Activated gamma-delta T cell (primary cell): ENCODE data around the gene CDK5RAP3.
A peak's percentile ranks its signal among the peaks of the same experiment; 100 is the strongest.

Experiments used
- DNase-seq: peaks from one replicate; lab custom pipeline; 2025; lab: John Stamatoyannopoulos, UW

The CDK5RAP3 gene

DNA sequence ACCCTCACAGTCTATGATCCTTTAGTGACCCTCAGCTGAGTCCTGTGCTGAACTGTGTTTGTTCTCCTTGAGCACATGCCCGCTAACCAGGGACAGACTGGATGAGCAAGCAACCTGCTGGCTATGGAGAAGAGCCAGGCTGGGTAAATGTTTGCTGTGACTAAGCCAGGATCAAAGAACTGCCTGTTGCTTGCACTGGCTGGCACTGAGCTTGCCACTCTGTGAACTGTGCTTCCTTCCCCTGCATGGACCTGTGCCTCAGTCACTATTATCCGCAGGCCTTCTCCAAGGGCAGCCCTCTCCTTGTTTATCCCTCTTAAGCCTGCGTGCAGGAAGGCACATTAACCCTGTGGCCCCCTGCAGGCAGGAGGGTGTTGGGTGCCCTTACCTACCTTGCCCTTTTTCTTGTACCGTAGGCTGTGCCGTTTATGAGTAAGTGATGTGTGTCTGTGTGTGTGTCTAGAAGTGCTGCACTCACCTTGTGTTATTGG, 22.2 kb upstream of the CDK5RAP3 start:
- DNase-seq: no peak

DNA sequence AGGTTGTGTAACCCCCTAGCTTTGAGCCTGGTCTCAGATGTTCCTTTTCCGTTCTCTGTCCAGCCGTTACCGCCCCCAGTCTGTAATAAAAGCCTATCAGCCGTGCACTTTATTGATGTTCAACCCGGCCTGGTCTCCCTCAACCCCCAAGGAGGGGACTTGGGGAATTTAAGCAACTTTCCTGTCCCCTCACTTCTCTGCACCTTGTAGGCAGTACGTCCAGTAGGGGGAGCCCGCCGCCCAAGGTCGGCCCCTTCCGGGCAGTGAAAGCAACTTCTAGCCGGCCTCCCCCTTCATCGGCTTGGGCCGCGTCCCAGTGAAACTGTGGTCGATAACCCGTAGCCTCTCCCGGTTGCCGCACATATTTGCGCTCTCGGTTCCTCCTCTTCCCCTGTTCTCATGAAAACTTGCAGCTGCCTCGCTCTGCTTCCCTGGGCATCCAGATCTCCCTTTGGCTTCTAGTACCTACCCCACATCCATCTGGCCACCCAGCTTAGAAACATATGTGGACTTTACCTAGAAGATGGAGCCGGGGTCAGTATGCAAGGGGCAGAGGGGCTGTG, 21.6 kb upstream of the CDK5RAP3 start:
- peak; percentile 55 for DNase-seq

DNA sequence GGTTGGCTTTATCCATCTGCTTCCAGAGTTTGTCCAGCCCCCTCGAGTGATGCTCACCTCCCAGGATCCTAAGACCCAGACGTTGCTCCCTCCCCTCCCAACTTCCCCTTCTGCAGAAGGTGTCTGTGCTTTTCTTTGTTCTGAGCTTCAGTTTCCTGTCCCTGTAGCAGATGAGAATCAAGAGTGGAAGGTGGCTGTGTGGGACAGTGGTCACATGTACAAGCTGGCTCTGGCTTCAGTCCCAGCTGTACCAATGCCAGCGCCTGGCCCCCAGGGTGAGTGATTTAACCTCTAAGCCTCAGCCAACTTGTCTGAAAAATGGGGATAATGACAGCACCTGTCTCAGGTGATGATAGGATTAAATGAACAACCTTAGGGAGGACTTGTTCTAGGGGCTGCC, 21.0 kb upstream of the CDK5RAP3 start:
- DNase-seq: no peak

DNA sequence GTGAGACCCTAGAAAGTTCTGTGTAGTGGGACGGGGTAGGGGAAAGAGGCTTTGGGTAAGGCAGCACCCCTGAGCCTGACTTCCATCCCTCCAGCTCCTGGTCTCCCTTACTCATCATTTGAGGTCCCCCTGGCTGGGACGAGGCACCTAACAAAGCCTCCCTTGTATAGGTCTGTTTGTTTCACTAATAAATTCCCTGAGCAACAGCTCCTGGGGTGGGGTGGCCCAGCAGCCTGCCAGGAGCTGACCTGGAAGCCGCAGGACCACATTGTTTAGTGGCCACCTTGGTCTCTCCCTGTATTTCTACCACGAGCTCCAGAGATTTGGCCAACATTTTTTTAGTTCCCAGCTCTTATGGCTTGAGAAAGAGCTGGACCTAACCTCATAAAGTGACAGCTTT, 20.5 kb upstream of the CDK5RAP3 start:
- DNase-seq: no peak

DNA sequence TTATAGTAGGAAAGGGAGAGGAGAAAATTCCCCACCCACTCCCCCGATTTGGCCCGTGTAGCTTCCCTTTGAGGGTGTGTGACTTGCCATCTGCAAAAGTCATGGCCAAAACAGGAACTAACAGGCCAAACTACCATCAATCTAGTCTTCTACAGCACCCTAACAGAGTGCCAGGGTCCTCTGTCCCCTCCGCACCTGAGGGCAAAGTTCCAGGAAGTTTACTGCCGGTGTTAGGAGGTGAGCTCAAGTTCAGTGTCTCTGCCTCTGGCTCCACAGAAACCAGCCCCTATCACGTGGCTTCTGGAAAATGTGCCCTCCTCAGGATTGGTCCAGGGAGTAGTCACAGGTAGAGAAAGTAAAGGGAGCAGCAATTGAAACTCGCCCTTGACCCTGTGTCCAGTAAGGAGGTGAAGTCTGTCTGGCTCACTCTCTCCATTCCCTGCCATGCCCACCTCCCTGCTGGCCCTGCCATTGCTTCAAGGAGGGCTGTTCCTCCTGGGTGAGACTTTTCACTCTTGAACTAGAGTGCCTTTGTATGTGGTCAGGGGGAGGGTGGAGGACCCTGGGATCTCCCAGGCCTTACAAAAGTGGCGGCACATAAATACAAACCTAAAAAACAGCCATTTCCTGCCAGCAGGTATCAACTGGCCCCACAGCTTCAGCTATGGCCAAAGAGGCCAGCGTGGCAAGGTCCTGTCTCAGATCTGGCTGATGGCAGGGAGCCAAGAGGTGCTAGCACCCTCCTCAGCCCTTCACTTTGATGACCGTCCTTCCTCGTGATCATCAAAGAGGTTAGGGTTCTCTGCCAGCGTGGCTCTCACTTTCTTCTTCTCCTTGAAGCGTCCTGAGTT, 18.5 kb upstream of the CDK5RAP3 start:
- DNase-seq: no peak

GRCh38 chr17:47953909-47954308, 17.0 kb upstream of the CDK5RAP3 start:
- no peak for DNase-seq

DNA sequence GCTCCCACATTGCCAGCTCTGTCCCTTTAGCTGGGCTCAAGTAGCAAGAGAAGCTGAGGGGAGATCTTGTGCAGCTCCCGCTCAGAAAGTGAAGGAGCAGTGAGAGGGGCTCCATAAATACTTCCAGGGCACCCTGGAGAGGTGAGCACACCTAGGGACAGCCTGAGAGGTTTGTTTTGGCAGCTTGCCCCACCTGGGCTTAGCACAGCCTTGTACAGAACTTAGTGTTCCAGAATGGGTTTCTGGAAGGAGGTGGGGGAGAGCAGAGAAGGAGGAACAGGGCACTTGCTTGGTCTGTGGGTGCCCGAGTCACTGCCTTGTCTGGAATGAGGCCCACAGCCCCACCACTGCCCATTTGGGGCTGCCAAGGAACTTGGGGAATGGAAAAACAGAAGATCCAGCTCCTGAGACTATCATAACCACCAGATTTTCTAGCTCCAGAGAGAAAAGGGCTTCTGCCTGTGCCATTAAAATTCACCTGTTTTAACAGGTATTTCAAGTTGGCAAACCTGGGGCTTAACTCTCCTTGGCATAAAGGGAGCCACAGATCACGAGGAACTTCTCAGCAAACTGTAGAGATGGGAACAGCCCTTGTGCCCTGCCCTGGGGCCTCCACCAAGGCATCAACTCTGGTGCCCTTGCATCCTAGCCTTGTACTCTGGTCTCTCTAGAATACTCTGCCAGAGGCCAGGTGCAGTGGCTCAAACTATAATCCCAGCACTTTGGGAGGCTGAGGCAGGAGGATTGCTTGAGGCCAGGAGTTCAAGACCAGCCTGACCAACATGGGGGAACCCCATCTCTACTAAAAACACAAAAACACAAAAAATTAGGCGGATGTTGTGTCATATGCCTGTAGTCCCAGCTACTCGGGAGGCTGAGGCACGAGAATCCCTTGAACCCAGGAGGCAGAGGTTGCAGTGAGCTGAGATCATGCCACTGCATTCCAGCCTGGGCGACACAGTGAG, 15.1 kb upstream of the CDK5RAP3 start:
- no peak for DNase-seq

GRCh38 chr17:47956791-47957590, 13.9 kb upstream of the CDK5RAP3 start:
- no peak for DNase-seq

DNA sequence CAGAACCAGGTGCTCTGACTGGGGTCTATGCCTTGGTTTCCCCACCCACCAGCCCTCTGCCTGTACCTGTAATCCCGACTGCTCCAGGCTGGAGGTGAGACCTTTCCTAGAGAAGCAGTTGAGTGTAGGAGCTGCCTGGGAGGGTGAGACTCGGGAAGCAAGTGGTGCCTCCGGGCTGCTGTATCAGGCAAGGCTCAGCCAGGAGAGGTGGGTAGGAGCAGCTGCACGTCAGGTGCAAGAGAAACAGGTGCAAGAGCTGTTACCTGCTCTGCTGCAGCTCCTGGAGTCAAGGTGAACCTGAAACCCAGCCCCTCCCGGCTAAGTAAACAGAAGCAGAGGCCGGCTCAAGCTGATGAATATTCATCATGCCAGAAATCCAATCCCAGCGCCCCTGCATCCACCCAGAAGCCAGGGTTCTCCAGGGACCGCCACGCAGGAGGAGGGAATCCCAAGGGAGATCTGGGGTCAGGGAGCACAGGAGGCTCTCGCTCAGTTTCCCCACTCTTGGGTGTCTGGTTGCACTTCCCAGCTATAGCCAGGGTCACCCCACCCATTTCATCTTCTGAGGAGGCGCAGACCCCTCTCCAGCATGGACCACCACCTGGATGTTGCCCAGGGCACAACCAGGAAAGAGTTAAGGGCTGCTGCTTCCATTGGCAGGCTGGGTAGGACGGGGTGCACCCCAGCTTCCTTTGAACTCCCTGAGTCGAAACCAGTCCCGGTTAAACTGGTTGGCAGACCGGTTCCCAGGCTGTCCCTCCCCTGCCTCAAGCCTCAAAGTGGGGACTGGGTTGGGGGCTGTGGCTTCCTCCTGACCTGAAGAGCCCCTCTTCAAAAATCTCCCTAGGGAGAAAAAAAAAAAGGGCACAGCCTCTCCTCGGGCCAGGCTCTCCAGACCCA, 13.1 kb upstream of the CDK5RAP3 start, which contains the start of gene PRR15L:
Gene PRR15L (minus strand): TSS at position 293 of the 900 bp plus-strand sequence. CDS start 4,649 bp downstream, outside the sequence.
- no peak for DNase-seq

DNA sequence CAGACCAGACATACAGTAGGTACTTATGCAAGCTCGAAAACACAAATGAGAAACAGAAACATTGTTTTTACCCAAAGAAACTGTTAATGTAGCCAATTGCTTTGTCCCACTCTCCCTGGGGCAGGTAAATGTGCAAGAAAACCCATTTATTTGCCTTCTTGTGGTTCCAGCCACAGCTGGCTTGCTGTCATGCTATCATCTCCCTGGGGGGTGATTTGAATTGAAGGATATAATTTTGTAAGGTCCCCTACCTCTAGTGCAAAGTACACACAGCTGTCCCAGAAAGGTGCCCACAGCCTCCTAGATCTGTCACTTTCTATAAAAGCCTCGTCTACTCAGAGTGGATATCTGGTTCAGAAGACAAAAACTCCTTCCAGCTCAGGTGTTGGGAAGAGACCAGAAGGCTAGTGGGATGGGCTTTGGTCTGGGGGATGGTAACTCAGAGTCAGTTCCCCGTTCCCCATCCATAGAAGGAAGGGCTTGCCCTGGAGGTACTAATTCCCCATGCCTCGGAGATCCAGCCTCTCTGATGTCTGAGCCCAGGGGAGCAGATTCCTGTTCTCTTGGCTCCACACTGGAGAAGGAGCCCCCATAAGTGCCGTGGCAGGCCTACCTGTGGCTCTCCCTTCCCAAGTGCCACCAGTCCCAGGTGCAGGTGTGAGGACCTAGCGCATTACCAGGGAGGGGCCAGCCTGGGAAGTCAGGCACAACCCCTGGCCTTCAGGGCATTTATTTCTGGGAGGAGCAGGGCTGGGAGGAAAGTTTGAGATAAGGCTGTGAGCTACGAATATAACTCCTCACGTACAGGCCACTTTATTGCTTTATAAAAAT, 10.9 kb upstream of the CDK5RAP3 start:
- no peak for DNase-seq

GRCh38 chr17:47961406-47961805, 9.5 kb upstream of the CDK5RAP3 start:
- no peak for DNase-seq

DNA sequence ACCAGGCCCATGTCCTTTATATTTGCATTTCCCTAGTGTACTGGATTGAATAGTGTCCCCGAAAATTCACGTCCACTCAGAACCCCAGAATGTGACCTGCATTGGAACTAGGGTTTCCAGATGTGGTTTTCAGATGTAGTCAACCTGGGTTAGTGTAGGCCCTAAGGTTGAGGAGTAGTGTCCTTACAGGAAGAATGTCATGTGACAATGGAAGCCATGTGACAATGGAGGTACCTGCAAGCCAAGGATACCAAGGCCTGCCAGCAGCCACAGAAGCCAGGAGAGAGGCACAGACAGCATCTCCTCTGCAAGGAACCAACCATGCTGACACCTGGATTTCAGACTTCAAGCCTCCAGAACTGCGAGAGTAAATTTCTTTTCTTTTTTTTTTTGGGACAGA, 8.0 kb upstream of the CDK5RAP3 start:
- no peak for DNase-seq

GRCh38 chr17:47964856-47965255, 6.1 kb upstream of the CDK5RAP3 start:
- no peak for DNase-seq

- DNase-seq: no peak
These were observed 4.8 kb upstream of the CDK5RAP3 start for GRCh38 chr17:47966079-47966519.

DNA sequence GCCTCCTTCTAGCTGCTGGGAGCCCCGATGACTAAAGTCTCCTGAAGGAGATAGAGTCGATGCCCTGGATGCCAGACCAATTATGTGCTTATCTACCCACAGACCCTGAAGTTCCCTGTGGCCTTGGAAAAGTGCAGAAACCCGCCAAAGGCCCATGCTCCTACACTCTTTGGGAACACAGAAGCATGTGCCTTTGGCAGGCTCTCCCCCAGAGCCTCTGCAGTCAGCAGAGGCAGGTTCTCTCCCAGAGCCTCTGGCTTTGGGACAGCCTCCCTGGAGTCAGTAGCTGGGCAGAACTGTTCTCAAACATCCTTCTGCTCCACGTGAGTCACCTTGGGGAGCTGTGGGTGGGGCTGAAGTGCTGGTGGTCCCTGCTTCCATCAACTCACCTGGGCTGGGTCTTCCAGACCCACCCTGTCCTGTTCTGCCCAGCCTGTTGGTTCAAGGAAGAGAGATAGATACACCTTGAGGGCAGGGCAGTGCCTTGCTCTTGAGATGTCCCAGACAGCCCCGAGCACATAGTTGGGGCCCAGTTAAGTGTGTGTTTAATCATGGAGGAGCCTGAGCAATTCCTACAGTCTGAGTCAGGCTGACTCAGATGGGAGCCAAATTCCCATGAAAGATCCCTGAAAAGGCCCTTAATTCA, 3.2 kb upstream of the CDK5RAP3 start:
- no peak for DNase-seq

DNA sequence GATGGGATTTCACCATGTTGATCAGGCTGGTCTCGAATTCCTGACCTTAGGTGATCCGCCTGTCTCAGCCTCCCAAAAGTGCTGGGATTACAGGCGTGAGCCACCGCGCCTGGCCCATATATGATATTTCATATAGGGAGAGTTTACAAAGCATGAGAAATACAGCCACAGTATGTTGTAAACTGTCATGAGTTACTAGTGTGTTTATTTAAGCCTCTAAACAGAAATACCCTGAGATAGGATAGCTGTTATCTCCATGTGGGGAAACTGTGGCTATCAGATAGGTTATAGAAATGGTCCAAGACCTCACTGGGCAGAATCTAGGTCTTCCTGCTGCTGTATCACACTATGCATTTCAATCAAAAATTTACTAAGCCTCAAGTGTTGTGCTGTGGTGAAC, 2.1 kb upstream of the CDK5RAP3 start:
- no peak for DNase-seq

DNA sequence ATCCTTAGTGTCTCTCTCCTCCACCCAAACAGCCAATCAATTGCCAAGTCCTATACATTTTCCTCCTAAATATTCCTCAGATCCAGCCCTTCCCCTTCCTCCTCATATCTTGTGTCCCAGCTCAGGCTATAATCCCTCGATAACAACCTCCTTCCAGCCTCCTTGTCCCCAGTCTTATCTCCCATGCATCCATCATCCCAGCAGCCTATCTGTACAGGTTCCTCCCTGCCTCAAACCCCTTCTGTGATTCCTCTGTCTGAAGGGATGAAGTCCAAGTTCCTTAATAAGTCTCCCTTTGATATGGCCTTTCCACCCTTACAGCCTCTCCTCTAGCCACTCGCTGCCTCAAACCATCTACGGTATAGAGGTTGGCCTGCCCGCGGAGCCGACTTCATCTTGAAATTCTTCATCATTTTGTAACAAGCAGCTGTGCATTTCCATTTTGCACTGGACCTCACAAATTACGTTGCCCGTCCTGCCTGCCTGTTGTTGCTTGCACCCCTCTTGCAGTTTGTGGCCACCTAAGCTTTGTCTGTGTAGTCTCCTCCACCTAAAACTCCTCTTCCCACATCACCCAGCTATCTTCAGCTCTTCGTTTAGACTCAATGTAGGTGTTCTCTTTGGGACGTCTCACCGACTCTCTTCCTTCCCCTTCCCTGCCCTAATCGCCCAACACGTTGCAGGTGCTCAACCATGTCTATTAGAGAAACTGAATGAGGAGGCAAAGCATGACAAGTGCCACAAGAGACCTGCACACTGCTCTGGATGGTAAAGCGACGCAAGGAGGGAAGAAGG, 786 bp upstream of the CDK5RAP3 start:
- DNase-seq: no peak

DNA sequence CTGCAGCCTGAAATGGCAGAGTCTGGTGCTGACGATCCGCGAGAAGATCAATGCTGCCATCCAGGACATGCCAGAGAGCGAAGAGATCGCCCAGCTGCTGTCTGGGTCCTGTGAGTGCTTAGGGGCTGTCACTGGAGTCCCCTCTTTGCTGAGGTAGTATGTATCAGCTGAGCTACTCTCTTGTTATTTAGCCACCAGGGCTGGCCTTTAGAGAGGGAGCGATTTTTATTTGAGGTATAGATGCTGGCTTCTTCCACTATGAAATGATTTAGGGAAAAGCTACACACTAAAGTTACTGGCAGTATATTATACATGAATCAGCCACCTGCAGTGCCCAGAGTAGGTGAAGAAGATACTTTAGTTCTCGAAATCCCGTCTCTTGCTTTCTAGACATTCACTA, 2.6 kb downstream of the CDK5RAP3 start:
- DNase-seq: no peak
